Measurements from ENCODE around the gene MPZ.
"Not testable (repeated sequence)": the region's sequence is repeated elsewhere in the genome, so short reads cannot be mapped to it uniquely, and the experiment has no call there.

MPZ gene

GRCh38 chr1:161299347-161299746 lies 10.4 kb downstream of the MPZ start:
- DNase-seq (ENCODE audit: low read depth): no peak

- no peak for DNase-seq (ENCODE audit: low read depth)
These were observed 11.7 kb downstream of the MPZ start for GRCh38 chr1:161298116-161298515.

- no peak for DNase-seq (ENCODE audit: low read depth)
These were observed 12.4 kb downstream of the MPZ start for GRCh38 chr1:161297415-161297814.

- DNase-seq (ENCODE audit: low read depth): no peak
These were observed 19.0 kb downstream of the MPZ start for GRCh38 chr1:161290779-161291178.

- no peak for DNase-seq (ENCODE audit: low read depth)
These were observed 22.2 kb downstream of the MPZ start for GRCh38 chr1:161287482-161288054.

GRCh38 chr1:161285521-161285920 lies 24.2 kb downstream of the MPZ start:
- DNase-seq (ENCODE audit: low read depth): no peak

GRCh38 chr1:161285113-161285512 lies 24.7 kb downstream of the MPZ start:
- DNase-seq (ENCODE audit: low read depth): no peak

GRCh38 chr1:161282991-161283390 lies 26.8 kb downstream of the MPZ start:
- DNase-seq (ENCODE audit: low read depth): no peak

GRCh38 chr1:161274874-161275273 lies 34.9 kb downstream of the MPZ start:
- no peak for DNase-seq (ENCODE audit: low read depth)

GRCh38 chr1:161273402-161273801 lies 36.4 kb downstream of the MPZ start:
- no peak for DNase-seq (ENCODE audit: low read depth)

GRCh38 chr1:161267321-161267720 lies 42.4 kb downstream of the MPZ start:
- no peak for DNase-seq (ENCODE audit: low read depth)

- no peak for DNase-seq (ENCODE audit: low read depth)
These were observed 42.9 kb downstream of the MPZ start for GRCh38 chr1:161266836-161267235.

- no peak for DNase-seq (ENCODE audit: low read depth)
These were observed 43.6 kb downstream of the MPZ start for GRCh38 chr1:161266202-161266601.

GRCh38 chr1:161265305-161265704 lies 44.5 kb downstream of the MPZ start:
- DNase-seq (ENCODE audit: low read depth): no peak

GRCh38 chr1:161261261-161262235 lies 48.2 kb downstream of the MPZ start:
- no peak for DNase-seq (ENCODE audit: low read depth)

GRCh38 chr1:161260376-161261260 lies 49.1 kb downstream of the MPZ start:
- no peak for DNase-seq (ENCODE audit: low read depth)

- no peak for DNase-seq (ENCODE audit: low read depth)
These were observed 50.0 kb downstream of the MPZ start for GRCh38 chr1:161259765-161260164.

- DNase-seq (ENCODE audit: low read depth): no peak
These were observed 50.4 kb downstream of the MPZ start for GRCh38 chr1:161259345-161259702.

GRCh38 chr1:161258439-161259344 lies 51.1 kb downstream of the MPZ start, which contains the start of gene PCP4L1:
Gene PCP4L1 (plus strand): TSS chr1:161258745. CDS start chr1:161258975, 230 bp downstream.
- DNase-seq (ENCODE audit: low read depth): peak; percentile 6

GRCh38 chr1:161257109-161257508 lies 52.7 kb downstream of the MPZ start:
- DNase-seq (ENCODE audit: low read depth): not testable (repeated sequence)

GRCh38 chr1:161255955-161256520 lies 53.7 kb downstream of the MPZ start:
- not testable (repeated sequence) for DNase-seq (ENCODE audit: low read depth)

Measured in non-pigmented ciliary epithelial cell (primary cell).